Mucosa of rectum (tissue), 2 donors: Measurements from ENCODE around the gene ARPC5.
A peak's percentile ranks its signal among the peaks of the same experiment; 100 is the strongest.

Source experiments
- H3K27ac ChIP-seq, 2 donors: one replicate each; pipeline ENCODE4 v1.7.0; 2013; ENCODE audit warnings: inconsistent platforms in 2 of 2, low read depth in 2 of 2, low read length in 2 of 2
- H3K27me3 ChIP-seq, 2 donors: one replicate each; pipeline ENCODE4 v1.7.0; 2013; ENCODE audit warnings: low read length in 2 of 2; ENCODE audit not compliant: control insufficient read depth in 2 of 2, insufficient read depth in 2 of 2
- H3K36me3 ChIP-seq, 2 donors: one replicate each; pipeline ENCODE4 v1.7.0; 2013; ENCODE audit warnings: low read length in 2 of 2; ENCODE audit not compliant: control insufficient read depth in 2 of 2, insufficient read depth in 2 of 2
- H3K4me1 ChIP-seq, 2 donors: one replicate each; pipeline ENCODE4 v1.7.0; 2013; ENCODE audit warnings: low read length in 2 of 2, mild to moderate bottlenecking in 1 of 2; ENCODE audit not compliant: control insufficient read depth in 2 of 2, insufficient read depth in 2 of 2
- H3K4me3 ChIP-seq, 2 donors: one replicate each; pipeline ENCODE4 v1.7.0; 2013; ENCODE audit warnings: low read length in 2 of 2
- H3K9ac ChIP-seq, 2 donors: one replicate each; pipeline ENCODE4 v1.7.0; 2013; ENCODE audit warnings: low read length in 2 of 2, low read depth in 1 of 2, mild to moderate bottlenecking in 1 of 2
- H3K9me3 ChIP-seq, 2 donors: one replicate each; pipeline ENCODE4 v1.7.0; 2013; ENCODE audit warnings: low read length in 2 of 2; ENCODE audit not compliant: control insufficient read depth in 2 of 2
- donor health status: healthy.
- donor health status: Normal muscosa, but diverticular disease.

ARPC5 gene

DNA sequence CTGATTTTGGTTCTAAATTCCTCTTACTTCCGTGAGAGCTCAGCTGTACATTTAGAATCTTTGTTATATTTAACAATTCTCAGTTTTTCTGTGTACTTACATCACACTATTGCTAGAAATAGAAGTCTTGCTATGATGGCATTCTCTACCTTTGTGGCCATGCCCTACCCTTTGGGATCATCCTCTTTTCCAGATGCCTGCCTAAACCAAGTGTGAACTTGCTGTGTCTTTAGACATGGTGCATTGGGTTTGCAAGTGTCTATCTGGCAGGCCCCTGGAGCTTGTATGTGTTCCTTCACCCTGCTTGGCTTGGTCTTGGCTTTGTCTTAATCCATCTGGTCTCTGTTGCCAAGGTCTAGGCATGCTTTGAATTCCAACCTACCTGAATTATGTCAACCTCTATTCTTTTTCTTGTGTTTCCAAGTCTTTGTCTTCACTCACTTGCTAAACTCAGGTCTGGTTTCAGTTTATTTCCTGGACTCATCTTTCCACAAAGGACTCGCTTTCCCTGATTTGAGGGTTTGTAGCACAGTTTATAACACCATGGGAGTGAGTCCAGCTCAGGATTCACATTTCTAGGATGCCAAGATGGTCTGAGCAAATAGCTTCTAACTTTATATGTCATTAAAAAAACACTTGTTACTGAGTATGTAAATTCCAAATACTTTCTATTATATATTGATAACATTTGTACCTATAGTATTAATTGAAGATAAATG lies 38.2 kb upstream of the ARPC5 start:
- Histone ChIP-seq H3K36me3 (no peaks in the 10 kb centered on the region), H3K27me3 (no peaks in the 10 kb centered on the region), H3K9ac (no peak overlapping the region), H3K4me3 (no peak overlapping the region), H3K4me1 (no peaks in the 10 kb centered on the region), H3K9me3 (peaks cover 0 to 4% of the 10 kb centered on the region in 2 donors), H3K27ac (no peak overlapping the region)

DNA sequence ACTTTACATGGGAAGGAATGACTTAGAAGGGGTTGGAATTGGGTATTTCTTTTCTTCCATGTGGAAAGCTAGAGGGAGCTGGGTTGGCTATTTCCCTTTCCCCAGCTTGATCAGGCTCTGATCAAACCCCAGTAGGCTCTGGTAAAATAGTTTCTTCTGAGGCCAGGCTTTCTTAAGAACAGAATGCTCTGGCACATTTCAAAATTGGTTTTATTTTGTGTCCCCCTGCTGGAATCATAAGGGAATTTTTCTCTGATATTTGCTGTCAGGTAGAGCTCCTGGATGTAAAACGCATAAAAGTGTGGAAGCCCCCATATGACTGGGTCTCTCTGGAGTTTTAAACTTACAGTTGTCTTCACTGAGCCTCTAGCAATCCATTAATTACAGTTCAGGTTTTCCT lies 34.6 kb upstream of the ARPC5 start:
- H3K9me3 ChIP-seq = peaks cover 0 to 4% of the 10 kb centered on the region in 2 donors
- no peaks in the 10 kb centered on the region for H3K4me1 ChIP-seq

DNA sequence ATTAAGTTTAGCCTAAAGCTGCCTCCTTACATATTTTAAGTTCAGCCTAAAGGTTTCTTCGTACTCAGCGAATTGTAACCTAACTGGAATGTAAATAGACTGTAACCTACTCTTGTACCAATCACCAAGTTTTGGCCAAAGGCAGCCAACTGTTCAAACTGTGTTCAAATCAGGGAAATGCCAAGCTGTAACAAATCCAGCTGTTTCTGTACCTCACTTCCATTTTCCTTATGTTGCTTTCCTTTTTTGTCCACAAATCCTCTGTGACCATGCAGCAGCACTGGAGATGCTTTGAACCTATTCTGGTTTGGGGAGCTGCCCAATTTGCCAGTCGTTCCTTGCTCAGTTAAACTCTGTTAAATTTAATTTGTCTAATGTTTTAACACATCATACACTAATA lies 20.8 kb upstream of the ARPC5 start:
- Histone ChIP-seq H3K27me3 (no peaks in the 10 kb centered on the region), H3K9me3 (no peaks in the 10 kb centered on the region), H3K4me1 (peaks cover 14 to 26% of the 10 kb centered on the region in 2 donors), H3K9ac (no peak overlapping the region), H3K4me3 (no peak overlapping the region), H3K27ac (no peak overlapping the region), H3K36me3 (no peaks in the 10 kb centered on the region)

More for the DNA sequence above, 34.6 kb upstream of the ARPC5 start:
- H3K4me3 ChIP-seq = no peak overlapping the region
- H3K36me3 ChIP-seq = no peaks in the 10 kb centered on the region
- H3K27ac ChIP-seq = no peak overlapping the region
- H3K9ac ChIP-seq = no peak overlapping the region
- H3K27me3 ChIP-seq = no peaks in the 10 kb centered on the region

DNA sequence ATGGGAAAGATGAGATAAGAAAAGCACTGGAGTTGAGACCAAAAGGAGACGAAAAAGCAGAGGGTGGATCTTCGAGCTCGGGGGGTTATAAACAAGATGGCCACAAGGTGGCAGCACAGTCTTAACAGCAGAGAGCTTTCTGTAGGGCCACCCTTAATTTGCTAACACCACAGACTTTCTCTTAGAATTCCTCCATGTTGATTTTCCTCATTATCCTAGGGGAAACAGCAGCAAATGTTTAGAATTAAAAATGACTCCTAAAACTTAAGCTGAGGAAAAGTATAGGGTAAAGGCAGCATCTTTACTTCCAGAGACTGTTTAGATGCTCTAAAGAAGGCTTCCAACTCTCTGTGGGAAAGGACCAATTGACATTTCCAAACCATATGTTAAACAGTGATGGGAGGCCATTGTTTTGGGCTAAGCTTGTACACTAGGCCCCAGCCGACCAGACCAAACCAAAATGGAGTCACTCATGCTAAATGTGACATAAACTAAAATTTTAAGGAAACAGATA lies 20.0 kb upstream of the ARPC5 start:
- Histone ChIP-seq H3K4me1 (peaks cover 14 to 26% of the 10 kb centered on the region in 2 donors), H3K27me3 (no peaks in the 10 kb centered on the region), H3K9ac (no peak overlapping the region), H3K4me3 (no peak overlapping the region), H3K27ac (no peak overlapping the region), H3K9me3 (no peaks in the 10 kb centered on the region), H3K36me3 (no peaks in the 10 kb centered on the region)

DNA sequence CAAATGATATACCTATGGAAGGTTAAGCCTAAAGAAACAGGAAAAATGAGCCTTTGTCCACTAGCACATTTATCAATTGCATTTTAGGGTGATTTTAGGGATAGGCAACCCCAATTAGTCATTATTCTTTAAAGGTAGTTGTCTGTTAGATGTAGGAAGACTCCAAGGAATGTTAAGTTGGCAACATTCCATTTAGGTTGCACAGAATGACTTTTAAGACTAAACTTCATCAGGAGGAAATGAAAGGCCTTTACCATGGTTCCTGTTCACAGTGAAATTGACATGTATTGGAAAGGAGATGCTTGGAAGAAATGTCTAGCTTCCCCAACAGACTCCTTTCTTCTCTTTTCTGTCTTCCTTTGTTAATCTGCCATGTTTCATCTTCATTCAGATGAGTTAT lies 19.1 kb upstream of the ARPC5 start:
- no peak overlapping the region for H3K9ac ChIP-seq
- no peaks in the 10 kb centered on the region for H3K9me3 ChIP-seq
- H3K36me3 ChIP-seq = no peaks in the 10 kb centered on the region
- H3K27ac ChIP-seq = no peak overlapping the region
- H3K4me3 ChIP-seq = no peak overlapping the region
- H3K27me3 ChIP-seq = no peaks in the 10 kb centered on the region
- H3K4me1 ChIP-seq = peaks cover 14 to 26% of the 10 kb centered on the region in 2 donors

DNA sequence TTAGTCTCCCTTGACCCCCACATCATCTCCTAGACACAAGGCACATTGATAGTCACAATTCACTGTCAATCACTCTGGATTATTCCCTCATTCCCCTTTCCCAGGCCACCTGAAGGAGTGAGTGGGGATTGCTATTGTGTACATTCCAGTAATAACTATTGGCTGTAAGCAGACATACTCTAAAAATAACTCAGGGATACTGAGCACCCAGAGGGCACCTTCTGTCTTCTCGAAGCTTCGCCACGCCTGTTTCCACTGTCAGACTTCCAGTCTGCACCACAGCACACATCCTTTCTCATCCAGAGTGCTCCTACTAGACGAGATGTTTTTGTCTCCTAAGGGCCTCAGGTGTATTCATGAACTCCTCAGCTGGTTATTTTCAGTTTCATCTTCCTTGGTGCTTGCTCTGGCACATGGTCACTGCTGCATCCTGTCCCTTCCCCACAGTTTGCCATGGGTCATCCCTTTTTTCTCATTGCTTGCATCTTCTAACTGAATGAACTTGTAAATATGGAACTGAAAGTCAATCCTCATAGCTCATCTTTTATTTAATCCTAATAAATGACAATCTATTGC lies 18.4 kb upstream of the ARPC5 start:
- no peak overlapping the region for H3K4me3 ChIP-seq
- H3K27ac ChIP-seq = peak overlapping the region; percentile 29 to 52
- no peaks in the 10 kb centered on the region for H3K27me3 ChIP-seq
- peaks cover 14 to 26% of the 10 kb centered on the region in 2 donors for H3K4me1 ChIP-seq
- H3K9ac ChIP-seq = no peak overlapping the region
- no peaks in the 10 kb centered on the region for H3K9me3 ChIP-seq
- no peaks in the 10 kb centered on the region for H3K36me3 ChIP-seq

DNA sequence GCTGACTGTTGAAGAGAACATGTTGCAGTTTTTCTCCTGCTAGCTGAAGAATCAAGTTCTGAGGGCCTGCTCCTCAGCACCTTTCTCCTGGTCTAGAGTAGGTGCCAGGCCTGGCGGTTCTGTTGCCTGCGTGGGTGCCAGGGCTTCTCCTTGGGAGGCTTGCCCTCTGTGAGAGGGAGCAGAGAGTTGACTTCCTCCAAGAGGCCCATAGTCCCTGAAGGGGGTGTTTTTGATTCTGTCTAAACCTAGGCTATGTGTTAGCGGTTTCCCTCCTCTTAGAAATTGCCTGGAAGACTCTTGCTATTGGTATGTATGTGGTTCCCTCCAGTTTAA lies 17.8 kb upstream of the ARPC5 start:
- Histone ChIP-seq H3K9me3 (no peaks in the 10 kb centered on the region), H3K36me3 (no peaks in the 10 kb centered on the region), H3K4me3 (no peak overlapping the region), H3K27ac (peak overlapping the region; percentile 29 to 52), H3K27me3 (no peaks in the 10 kb centered on the region), H3K9ac (no peak overlapping the region), H3K4me1 (peaks cover 14 to 26% of the 10 kb centered on the region in 2 donors)

DNA sequence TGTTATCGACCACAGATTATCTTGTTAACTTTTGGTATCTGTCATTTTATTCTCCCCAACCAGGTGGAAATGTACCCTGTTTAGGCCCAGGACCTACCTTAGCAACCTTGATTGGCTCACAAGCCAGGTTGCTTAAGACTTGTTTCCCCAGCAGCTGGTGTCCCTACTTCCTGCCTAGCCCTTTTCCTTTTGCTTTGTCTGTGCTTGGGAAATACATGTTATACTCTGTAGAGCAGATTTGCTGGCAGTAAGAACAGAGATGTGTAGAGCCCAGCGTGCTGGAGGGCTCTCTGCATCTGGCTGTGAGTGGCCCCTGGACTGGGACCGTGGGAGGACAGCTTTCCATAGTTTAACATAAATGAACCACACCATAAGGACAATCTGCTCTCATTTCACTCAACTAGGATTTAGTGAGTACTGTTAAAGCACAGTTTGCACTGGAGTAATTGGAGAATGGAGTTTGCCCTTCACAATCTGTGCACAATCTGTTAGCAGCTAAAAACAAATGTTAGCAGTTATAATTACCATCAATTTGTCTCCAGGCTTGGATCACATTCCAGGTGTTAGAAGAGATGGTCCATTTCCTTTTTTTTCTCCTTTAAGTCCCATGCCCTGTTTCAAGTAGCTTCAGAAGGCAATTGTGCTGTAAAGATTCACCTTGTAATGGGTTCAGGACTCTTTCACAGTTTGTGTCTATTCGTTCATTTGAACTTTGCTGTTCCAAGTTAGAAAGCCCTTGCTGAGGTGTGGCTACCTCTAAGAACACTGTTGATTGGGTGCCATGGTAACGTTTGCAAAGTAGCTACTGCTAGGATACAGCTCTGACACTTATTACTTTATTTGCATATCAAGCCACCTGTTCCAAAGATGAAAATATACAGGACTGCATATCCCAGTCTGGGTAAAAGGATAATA lies 17.2 kb upstream of the ARPC5 start, which contains the start of gene APOBEC4:
APOBEC4 (minus strand) TSS at position 770 of the 915 bp plus-strand sequence. CDS start 4,535 bp downstream, outside the sequence.
- Histone ChIP-seq H3K4me1 (peaks cover 14 to 26% of the 10 kb centered on the region in 2 donors), H3K9ac (no peak within 1 kb of the TSS), H3K4me3 (peak within 1 kb of the TSS in 1 of 2 donors; percentile 24), H3K27ac (peak within 1 kb of the TSS; percentile 73), H3K27me3 (no peaks in the 10 kb centered on the region), H3K9me3 (no peaks in the 10 kb centered on the region), H3K36me3 (no peaks in the 10 kb centered on the region)

DNA sequence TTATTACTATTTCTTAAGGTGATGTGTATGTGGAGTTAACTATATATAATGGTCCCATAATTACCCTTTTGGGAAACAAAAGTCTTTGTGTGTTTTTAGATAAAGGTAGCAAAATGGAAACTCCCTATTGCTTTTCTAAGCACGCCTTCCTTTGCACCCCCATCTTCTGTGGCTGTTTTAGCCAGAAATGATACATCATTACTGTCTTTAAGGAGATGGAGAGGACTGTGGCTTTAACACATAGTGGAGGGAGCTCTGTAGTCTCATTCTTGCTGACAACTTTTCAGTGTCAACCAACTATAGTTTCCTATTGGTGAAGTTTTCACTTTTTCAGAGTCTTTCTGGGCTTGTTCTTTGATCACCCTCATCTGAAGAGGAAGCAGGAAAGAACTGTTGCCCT lies 16.5 kb upstream of the ARPC5 start:
- Histone ChIP-seq H3K9ac (no peak overlapping the region), H3K4me3 (no peak overlapping the region), H3K27me3 (no peaks in the 10 kb centered on the region), H3K36me3 (no peaks in the 10 kb centered on the region), H3K4me1 (peaks cover 14 to 26% of the 10 kb centered on the region in 2 donors), H3K27ac (peak overlapping the region; percentile 73), H3K9me3 (no peaks in the 10 kb centered on the region)

DNA sequence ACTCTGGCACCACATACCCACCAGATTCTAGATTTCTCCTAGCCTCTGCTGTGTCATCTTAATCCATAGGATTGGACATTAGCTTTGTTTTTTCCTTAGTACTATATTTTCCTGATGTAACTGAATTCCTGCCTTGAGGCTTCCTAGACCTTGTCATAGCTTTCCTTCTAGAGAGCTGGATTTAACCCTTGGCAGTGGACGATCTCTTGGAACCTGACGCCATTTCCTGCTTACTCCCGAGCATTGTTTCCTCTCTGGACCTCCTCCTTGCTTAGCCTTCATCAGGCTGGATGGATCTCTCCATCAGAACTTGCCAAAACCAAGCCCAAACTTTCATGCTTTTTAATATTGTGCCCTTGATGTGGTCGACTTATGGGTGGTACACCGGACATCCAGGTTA lies 16.0 kb upstream of the ARPC5 start:
- H3K4me3 ChIP-seq = no peak overlapping the region
- no peaks in the 10 kb centered on the region for H3K9me3 ChIP-seq
- H3K27me3 ChIP-seq = no peaks in the 10 kb centered on the region
- H3K4me1 ChIP-seq = peaks cover 14 to 26% of the 10 kb centered on the region in 2 donors
- no peaks in the 10 kb centered on the region for H3K36me3 ChIP-seq
- H3K9ac ChIP-seq = no peak overlapping the region
- no peak overlapping the region for H3K27ac ChIP-seq
